HG02870 (cell line): ENCODE data around the gene NEK11.
"Not testable (repeated sequence)": the region's sequence is repeated elsewhere in the genome, so short reads cannot be mapped to it uniquely, and the experiment has no call there.

Experiments used
- ATAC-seq: cut with Tn5 transposase; IDR thresholded peaks from one replicate; pipeline ENCODE4 v1.9.1; 2021; ENCODE audit warnings: mild to moderate bottlenecking, moderate library complexity; ENCODE audit not compliant: unreplicated experiment

Gene NEK11

DNA sequence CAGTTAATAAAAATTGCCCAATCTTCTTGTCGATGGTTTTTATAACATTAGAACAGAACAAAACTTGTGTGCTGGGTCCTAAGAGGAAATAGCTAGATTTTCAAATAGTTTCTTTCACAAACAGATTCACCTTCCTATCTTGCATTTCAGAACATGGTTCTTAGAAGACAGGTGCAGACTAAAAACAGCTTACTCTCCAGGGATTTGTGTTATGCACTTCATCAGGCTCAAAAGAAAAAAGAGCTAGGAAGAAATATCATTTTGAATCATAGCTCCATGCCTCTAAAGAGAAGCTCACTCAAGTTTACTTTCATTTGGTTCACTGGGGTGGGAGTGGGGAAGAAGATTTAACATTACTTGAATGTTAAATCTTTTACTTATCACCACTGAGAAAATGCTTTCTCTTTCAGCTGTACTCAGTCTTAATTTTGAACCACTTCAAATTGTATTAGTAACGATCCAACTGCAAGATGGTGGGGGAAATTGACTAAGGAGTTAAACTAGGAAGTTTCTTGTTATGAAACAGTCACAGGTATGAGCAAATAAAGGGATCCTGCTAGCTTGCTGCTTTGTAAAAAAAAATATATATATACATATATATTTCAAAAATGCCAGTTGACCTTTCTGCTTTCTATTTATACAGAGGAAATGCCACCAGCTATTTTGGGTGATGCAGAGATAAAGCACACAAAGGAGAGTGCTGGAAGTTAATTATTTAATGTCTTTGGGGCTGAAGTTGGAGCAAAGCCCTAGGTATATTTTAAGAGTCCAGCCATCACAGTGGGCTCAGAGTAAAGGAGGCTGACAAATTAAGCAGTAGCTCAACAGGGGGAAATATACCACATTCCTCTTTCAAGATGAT is 326.6 kb downstream of the NEK11 start:
- ATAC-seq: no peak

DNA sequence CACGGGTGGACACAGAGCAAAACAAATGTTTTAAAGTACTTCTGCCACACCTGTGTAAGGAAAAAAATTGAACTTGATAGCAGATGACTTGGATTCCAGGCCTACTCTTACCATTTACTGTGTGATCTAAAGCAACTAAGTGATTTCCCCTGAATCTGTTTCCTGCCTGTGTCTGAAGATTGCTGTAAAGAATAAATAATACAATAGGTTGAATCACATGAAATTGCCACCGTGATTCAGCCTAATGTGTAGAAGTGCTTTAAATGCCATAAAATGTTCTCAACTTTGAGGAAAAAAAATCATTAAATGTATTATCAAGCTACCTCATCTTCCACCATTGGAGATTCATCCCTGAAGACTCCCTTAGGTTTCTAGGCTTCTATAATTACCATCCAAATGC is 327.3 kb downstream of the NEK11 start:
- ATAC-seq: no peak

GRCh38 chr3:131356006-131356595 is 329.4 kb downstream of the NEK11 start:
- no peak for ATAC-seq

- no peak for ATAC-seq
Observed at GRCh38 chr3:131357275-131357674, 330.6 kb downstream of the NEK11 start.

DNA sequence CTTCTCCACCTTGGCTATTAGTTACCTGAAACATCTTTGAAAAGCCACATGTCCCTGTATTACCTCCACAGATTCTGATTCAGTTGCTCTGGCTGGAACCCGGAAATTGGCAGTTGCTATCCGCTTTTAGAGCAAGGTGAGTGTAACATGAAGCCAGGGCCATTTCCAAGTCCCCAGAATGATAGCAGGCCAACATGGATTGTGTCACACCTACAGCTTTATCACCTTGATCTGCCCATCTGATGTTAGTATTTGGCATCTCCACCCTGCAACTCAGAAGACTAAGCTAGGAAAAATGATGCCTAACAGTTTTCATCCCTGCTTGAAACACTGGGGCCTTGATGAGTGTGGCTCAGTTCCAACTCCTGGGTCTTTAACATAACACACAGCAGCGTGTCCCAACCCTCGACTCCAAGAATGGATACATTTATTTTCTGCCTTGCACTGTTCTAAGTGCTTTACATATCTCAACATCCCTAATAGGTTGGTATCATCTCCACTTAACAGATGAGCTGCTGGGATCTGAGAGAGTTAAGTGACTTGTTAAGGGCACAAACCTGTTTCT is 333.6 kb downstream of the NEK11 start:
- ATAC-seq: no peak

- ATAC-seq: not testable (repeated sequence)
Observed at GRCh38 chr3:131361066-131361463, 334.4 kb downstream of the NEK11 start.

DNA sequence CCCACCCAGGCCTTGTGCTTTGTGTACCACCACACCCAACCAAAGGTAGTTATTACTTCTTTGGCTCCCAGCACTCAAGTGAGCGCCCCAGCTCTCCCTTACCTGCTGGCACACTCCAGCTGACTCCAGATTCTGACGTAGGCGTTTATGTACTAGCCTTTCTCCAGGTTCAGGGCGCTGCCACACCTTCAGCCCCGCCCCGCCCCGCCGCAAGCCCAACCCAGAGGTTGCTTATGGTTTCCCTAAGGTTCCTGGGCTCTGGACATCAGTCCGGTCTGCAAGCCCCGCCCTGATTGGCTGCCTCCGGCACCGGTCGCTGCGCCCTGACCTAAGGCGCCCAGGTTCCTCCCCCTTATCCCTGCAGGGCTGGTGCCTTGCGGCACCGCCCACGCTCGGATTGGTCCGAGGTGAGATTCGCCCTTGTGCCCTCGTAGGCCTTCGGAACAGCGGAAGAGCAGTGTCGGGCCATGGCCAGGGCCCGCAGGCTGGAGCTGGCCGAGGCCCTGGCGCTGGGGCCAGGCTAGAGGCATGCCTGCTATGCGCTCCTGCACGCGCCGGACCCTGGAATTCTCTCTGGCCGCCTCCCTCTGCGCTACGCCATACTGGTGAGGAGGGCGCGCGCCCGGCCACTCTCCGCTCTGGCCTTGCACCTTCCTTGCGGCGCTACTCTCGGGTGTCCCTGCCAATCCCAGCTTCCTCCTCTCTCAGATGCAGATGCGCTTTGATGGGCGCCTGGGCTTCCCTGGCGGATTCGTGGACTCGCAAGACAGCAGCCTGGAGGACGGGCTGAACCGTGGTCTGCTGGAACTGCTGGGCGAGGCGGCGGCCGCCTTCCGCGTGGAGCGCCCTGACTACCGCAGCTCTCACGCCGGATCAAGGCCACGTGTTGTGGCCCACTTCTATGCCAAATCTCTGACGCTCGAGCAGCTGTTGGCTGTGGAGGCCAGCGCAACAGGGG is 335.1 kb downstream of the NEK11 start:
- no peak for ATAC-seq

GRCh38 chr3:131363275-131363674 is 336.6 kb downstream of the NEK11 start:
- no peak for ATAC-seq

- ATAC-seq: no peak
Observed at GRCh38 chr3:131370935-131371687, 344.4 kb downstream of the NEK11 start.

DNA sequence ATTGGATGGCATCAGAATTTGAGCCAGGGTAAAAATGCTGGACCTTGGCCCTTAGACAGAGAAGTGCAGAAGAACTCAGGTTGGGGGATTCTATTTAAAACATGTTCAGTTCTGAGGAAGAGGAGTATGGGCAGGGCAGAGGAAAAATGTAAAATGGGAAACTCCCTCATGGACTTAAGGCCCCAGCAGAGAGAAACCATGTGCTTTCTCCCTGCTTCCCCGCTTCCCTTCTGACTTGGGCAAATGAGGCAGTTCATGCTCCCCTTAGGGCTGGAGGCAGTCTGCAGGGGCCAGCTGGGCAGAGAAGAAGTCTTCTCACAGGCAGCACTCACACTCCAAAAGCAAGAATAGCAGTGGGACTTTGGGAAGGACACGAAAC is 345.0 kb downstream of the NEK11 start:
- ATAC-seq: no peak

DNA sequence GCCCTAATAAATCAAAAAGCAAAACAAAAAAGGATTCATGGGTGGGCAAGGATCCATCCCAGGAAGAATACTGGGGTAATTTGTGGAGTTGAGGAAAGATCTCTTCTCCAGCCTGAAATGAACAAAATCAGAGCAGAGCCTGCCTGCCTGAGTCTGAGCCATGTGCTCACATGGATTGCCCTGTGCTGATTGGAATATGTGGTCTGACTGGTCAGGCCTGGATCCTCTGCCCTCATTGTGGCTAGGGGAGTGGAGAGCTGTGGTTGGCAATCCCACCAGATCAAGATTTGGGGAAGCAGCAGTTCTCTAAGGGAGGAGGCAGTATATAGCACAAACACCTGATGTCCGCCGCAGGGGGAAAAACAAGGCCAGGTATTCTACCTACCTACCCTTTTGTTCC is 348.1 kb downstream of the NEK11 start:
- no peak for ATAC-seq

DNA sequence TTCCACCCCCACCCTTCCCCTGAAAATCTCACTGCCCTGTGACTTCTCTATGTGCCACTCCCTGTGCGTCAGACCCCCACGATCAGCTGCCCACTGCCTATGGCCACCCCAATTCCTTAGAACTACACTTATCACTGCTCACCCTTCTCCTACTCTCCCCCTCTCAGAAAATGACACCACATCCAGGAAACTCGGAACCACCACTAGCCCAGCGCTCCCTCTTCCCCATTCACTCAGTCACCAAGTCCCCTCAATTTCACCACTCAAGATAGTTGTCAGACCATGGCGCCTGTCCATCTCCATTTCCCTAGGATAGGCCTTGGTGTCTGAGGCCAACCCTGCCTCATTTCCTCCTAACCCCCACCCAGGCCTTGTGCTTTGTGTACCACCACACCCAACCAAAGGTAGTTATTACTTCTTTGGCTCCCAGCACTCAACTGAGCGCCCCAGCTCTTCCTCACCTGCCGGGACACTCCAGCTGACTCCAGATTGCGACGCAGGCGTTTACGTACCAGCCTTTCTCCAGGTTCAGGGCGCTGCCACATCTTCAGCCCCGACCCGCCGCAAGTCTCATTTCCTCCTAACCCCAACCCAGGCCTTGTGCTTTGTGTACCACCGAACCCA is 354.3 kb downstream of the NEK11 start:
- peak; percentile 23 for ATAC-seq

DNA sequence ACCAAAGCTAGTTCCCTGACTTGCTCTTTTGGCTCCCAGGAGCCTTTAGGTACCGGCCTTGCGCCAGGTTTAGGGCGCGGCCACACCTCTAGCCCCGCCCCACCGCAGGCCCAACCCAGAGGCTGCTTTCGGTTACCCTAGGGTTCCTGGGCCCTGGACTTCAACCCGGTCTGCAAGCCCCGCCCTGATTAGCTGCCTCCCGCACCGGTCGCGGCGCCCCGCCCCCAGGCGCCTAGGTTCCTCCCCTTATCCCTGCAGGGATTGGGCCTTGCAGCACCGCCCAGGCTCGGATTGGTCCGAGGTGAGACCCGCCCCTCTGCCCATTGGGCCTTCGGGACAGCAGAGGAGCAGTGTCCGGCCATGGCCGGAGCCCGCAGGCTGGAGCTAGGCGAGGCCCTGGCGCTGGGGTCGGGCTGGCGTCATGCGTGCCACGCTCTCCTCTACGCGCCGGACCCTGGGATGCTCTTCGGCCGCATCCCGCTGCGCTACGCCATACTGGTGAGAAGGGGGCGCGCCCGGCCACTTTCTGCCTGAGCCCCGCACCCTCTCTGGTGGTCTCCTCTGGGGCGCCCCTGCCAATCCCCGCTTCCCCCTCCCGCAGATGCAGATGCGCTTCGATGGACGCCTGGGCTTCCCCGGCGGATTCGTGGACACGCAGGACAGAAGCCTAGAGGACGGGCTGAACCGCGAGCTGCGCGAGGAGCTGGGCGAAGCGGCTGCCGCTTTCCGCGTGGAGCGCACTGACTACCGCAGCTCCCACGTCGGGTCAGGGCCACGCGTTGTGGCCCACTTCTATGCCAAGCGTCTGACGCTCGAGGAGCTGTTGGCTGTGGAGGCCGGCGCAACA is 355.0 kb downstream of the NEK11 start, which contains the start of gene NUDT16:
Gene NUDT16 (plus strand): TSS at position 330 of the 847 bp plus-strand sequence. CDS start 31 bp downstream, at position 361.
- ATAC-seq: peak; percentile 98

GRCh38 chr3:131386429-131387165 is 359.9 kb downstream of the NEK11 start:
- no peak for ATAC-seq

- ATAC-seq: no peak
Observed at GRCh38 chr3:131387796-131388489, 361.3 kb downstream of the NEK11 start.

GRCh38 chr3:131388490-131388799 is 361.8 kb downstream of the NEK11 start:
- ATAC-seq: no peak

- ATAC-seq: no peak
Observed at GRCh38 chr3:131390331-131390730, 363.7 kb downstream of the NEK11 start.

- ATAC-seq: no peak
Observed at GRCh38 chr3:131393051-131393450, 366.4 kb downstream of the NEK11 start.
